ENCODE data around the gene WIPI1. TPM values are rescaled to one million over a fixed set of nuclear protein-coding genes. Genes with fewer than 3 reads are reported as not detected.
"Not testable (repeated sequence)": the region's sequence is repeated elsewhere in the genome, so short reads cannot be mapped to it uniquely, and the experiment has no call there.

The WIPI1 gene
- total RNA-seq, 2 donors from 2014 or later: 24.2 to 37.7 TPM

DNA sequence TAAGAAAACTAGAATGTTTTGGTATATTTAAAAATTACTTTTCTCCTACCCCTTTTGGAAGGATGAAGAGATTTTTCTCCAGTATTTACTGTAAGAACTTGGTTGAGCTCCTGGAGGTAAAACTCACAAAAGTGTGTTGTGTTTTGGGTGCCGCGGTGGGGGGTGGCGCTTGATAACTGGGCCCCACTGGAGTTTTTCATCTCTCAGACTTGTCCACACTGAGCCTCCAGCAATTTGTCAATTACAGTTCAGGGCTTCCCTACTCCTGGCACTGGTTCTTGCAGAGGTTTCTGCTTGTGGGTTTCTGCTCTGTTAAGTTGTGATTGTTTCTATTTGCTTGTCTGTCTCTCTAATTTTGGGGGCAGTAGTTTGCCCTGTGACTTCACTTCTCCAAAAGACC, 40.0 kb downstream of the WIPI1 start:
- intact Hi-C loops (cut with DNase I): no loop called here
- 96% methylated on average over 3 of the region's 3 CpGs for WGBS
- H3K36me3 ChIP-seq: no peaks in the 10 kb centered on the region
- no peak overlapping the region for H3K4me3 ChIP-seq
- H3K27me3 ChIP-seq (replicated peaks; ENCODE audit: insufficient read depth): no peaks in the 10 kb centered on the region
- no peaks in the 10 kb centered on the region for H3K4me1 ChIP-seq (replicated peaks)
- TF ChIP-seq POLR2AphosphoS5 (IDR thresholded peaks at IDR 0.05): no peak
- no peak for DNase-seq (ENCODE audit: low spot score)
- no peak overlapping the region for H3K27ac ChIP-seq
- H3K9me3 ChIP-seq: no peaks in the 10 kb centered on the region

DNA sequence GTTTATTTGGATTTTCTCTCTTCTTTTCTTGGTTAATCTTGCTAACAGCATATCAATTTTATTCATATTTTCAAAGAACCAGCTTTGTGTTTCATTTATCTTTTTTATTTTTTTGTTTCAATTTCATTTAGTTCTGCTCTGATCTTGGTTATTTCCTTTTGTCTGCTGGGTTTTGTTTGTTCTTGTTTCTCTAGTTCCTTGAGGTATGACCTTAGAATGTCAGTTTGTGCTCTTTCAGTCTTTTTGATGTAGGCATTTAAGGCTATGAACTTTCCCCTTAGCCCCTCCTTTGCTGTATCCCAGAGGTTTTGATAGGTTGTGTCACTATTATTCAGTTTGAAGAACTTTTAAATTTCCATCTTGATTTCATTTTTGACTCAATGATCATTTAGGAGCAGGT, 42.4 kb downstream of the WIPI1 start:
- H3K27ac ChIP-seq; H3K4me3 ChIP-seq; intact Hi-C loops (cut with DNase I); H3K27me3 ChIP-seq (replicated peaks; ENCODE audit: insufficient read depth); DNase-seq (ENCODE audit: low spot score); H3K9me3 ChIP-seq; H3K4me1 ChIP-seq (replicated peaks); H3K36me3 ChIP-seq: not testable (repeated sequence)

DNA sequence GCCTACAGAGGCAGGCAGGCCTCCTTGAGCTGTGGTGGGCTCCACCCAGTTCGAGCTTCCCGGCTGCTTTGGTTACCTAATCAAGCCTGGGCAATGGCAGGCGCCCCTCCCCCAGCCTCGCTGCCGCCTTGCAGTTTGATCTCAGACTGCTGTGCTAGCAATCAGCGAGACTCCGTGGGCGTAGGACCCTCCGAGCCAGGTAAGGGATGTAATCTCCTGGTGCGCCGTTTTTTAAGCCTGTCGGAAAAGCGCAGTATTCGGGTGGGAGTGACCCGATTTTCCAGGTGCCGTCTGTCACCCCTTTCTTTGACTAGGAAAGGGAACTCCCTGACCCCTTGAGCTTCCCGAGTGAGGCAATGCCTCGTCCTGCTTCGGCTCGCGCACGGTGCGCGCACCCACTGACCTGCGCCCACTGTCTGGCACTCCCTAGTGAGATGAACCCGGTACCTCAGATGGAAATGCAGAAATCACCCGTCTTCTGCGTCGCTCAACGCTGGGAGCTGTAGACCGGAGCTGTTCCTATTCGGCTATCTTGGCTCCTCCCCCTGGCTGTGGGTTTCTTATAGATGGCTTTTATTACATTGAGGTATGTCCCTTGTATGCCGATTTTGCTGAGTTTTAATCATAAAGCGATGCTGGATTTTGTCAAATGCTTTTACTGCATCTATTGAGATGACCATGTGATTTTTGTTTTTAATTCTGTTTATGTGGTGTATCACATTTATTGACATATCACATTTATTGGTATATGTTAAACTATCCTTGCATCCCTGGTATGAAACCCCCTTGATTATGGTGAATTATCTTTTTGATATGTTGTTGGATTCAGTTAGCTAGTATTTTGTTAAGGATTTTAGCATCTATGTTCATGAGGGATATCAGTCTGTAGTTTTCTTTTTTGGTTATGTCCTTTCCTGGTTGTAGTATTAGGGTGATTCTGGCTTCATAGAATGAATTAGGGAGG, 43.4 kb downstream of the WIPI1 start:
- DNase-seq (ENCODE audit: low spot score); intact Hi-C loops (cut with DNase I); H3K9me3 ChIP-seq; H3K27me3 ChIP-seq (replicated peaks; ENCODE audit: insufficient read depth); H3K4me1 ChIP-seq (replicated peaks); H3K36me3 ChIP-seq: not testable (repeated sequence)
- Histone ChIP-seq H3K4me3 (peak overlapping the region; percentile 28 to 35), H3K27ac (peak overlapping the region in 1 of 2 donors; percentile 33)
- peak; percentile 8 for TF ChIP-seq POLR2AphosphoS5 (IDR thresholded peaks at IDR 0.05)
- WGBS: 11% methylated on average over 31 of the region's 34 CpGs

DNA sequence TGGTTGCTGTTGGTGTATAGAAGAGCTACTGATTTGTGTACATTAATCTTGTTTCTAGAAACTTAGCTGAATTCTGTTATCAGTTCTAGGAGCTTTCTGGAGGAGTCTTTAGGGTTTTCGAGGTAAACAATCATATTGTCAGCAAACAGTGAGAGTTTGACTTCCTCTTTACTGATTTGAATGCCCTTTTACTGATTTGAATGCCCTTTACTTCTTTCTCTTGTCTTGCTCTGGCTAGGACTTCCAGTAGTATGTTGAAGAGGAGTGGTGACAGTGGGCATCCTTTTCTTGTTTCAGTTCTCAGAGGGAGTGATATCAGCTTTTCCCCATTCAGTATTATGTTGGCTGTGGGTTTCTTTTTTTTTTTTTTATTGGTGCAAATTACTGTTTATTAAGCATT, 49.6 kb downstream of the WIPI1 start:
- DNase-seq (ENCODE audit: low spot score); intact Hi-C loops (cut with DNase I); H3K27ac ChIP-seq; H3K27me3 ChIP-seq (replicated peaks; ENCODE audit: insufficient read depth); H3K9me3 ChIP-seq; H3K36me3 ChIP-seq; H3K4me1 ChIP-seq (replicated peaks); H3K4me3 ChIP-seq: not testable (repeated sequence)
- WGBS: 95% methylated on average over 1 of the region's 1 CpG

DNA sequence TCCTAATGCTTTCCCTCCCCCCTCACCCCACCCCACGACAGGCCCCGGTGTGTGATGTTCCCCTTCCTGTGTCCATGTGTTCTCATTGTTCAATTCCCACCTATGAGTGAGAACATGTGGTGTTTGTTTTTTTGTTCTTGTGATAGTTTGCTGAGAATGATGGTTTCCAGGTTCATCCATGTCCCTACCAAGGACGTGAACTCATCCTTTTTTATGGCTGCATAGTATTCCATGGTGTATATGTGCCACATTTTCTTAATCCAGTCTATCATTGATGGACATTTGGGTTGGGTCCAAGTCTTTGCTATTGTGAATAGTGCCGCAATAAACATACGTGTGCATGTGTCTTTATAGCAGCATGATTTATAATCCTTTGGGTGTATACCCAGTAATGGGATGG, 53.5 kb downstream of the WIPI1 start:
- H3K4me1 ChIP-seq (replicated peaks); H3K9me3 ChIP-seq; DNase-seq (ENCODE audit: low spot score); H3K27ac ChIP-seq; H3K4me3 ChIP-seq; H3K27me3 ChIP-seq (replicated peaks; ENCODE audit: insufficient read depth); intact Hi-C loops (cut with DNase I); H3K36me3 ChIP-seq: not testable (repeated sequence)
- 90% methylated on average over 5 of the region's 5 CpGs for WGBS

DNA sequence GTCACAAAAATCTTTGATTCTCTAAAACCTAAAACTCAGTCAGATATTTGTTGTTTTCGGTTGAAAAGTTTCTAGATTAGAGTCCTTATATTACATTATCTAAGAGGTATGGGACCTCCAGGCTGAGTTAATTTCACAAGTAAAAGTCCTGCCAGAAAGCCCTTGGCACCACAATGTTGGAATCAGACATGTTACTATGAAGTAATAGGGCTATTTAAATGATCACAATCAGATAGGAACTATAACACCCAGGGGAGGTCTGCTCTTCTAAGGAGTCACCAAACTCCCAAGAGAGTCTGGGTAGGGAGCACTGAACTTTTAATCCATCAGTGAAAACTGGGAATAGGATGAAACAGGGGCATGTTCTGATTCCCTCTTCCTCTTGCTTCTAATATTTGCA, 54.2 kb downstream of the WIPI1 start:
- Histone ChIP-seq H3K4me3 (no peak overlapping the region), H3K4me1 (replicated peaks) (no peaks in the 10 kb centered on the region), H3K27me3 (replicated peaks; ENCODE audit: insufficient read depth) (no peaks in the 10 kb centered on the region), H3K27ac (no peak overlapping the region), H3K36me3 (no peaks in the 10 kb centered on the region), H3K9me3 (no peaks in the 10 kb centered on the region)
- no peak for DNase-seq (ENCODE audit: low spot score)
- 80% methylated on average over 1 of the region's 1 CpG for WGBS
- intact Hi-C loops (cut with DNase I): no loop called here
- no peak for TF ChIP-seq POLR2A (IDR thresholded peaks at IDR 0.05)
- no peak for TF ChIP-seq POLR2AphosphoS5 (IDR thresholded peaks at IDR 0.05)
- TF ChIP-seq, protein P1, sequence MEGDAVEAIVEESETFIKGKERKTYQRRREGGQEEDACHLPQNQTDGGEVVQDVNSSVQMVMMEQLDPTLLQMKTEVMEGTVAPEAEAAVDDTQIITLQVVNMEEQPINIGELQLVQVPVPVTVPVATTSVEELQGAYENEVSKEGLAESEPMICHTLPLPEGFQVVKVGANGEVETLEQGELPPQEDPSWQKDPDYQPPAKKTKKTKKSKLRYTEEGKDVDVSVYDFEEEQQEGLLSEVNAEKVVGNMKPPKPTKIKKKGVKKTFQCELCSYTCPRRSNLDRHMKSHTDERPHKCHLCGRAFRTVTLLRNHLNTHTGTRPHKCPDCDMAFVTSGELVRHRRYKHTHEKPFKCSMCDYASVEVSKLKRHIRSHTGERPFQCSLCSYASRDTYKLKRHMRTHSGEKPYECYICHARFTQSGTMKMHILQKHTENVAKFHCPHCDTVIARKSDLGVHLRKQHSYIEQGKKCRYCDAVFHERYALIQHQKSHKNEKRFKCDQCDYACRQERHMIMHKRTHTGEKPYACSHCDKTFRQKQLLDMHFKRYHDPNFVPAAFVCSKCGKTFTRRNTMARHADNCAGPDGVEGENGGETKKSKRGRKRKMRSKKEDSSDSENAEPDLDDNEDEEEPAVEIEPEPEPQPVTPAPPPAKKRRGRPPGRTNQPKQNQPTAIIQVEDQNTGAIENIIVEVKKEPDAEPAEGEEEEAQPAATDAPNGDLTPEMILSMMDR (IDR thresholded peaks at IDR 0.05): no peak

DNA sequence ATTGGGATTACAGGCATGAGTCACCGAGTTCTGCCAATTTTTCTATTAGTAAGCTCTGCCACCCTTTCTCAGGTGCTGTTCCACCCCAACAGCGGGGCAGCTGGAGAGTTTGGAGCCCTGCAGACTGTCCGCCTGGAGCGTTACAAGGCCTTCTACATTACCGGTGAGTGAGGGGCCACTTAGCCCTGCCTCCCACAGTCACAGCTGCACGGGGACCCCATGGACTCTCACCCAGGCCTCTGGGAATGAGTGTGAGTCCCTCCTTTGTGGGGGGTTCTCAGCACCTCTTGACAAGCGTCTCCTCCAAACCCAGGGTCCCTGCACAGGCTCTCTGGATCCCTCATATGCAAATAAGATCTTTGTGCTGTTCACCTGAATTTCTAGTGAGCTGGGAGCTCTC, 56.0 kb downstream of the WIPI1 start:
- 93% methylated on average over 7 of the region's 7 CpGs for WGBS
- TF ChIP-seq POLR2AphosphoS5 (IDR thresholded peaks at IDR 0.05) (no peak), POLR2A (IDR thresholded peaks at IDR 0.05) (no peak)
- TF ChIP-seq, protein P1 (IDR thresholded peaks at IDR 0.05): no peak
- Histone ChIP-seq H3K4me3 (no peak overlapping the region), H3K4me1 (replicated peaks) (no peaks in the 10 kb centered on the region), H3K27ac (no peak overlapping the region), H3K27me3 (replicated peaks; ENCODE audit: insufficient read depth) (no peaks in the 10 kb centered on the region), H3K9me3 (no peaks in the 10 kb centered on the region), H3K36me3 (no peaks in the 10 kb centered on the region)
- intact Hi-C loops (cut with DNase I): no loop called here
- no peak for DNase-seq (ENCODE audit: low spot score)

Measured in prostate gland (tissue), 2 donors.